HG02571 (cell line): Measurements from ENCODE around the gene HEATR5B.

ENCODE experiments used
- ATAC-seq: cut with Tn5 transposase; IDR thresholded peaks from one replicate; pipeline ENCODE4 v1.9.1; 2021; ENCODE audit warnings: mild to moderate bottlenecking, moderate library complexity; ENCODE audit not compliant: unreplicated experiment

The HEATR5B gene

DNA sequence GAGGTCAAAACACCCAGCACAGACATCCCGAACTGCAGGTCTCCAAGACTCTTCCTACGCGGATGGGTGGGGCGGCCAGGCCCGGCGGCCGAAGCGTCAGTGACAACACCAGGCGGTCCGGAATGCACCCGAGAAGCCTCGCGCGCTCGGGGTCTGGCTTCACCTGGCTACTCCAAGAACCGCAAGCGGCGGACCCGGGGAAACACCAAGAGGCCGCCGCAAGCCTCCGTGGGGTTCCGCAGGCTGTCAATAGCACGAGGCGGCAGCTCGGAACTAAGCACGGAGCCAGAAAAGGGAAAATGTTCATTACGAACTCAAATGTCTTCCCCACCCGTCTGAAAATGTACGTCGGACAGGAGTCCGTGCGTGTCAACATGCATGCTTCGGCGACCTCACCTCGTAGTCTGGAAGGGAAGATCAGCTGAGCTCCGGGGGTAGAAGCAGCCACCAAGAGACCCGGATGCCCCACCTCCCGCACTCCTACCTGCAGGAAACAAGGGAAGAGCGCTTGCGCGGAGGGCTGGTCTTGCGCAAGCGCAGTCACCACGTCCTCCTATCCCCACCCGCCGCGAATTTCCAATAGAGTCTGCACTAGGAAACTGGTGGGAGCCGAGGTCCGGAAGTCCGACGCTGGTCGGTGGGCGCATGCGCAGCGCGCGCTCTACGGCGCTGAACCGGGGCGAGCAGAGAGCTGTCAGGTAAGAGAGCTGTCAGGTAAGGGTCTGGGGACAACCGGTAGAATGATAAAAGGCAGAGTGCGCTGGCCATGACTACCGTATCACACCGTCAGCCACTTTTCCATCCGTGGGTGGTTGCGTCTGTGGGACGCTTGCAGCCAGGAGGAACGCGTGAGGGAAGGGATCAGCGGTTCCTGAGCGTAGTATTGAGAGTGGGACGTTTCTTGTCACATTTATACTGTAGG, at the start of gene HEATR5B, which contains the start of gene GPATCH11:
Gene HEATR5B (minus strand): TSS at position 500 of the 922 bp plus-strand sequence. CDS start 958 bp downstream, outside the sequence.
Gene GPATCH11 (plus strand): TSS at position 646 of the 922 bp plus-strand sequence. CDS start 3,864 bp downstream, outside the sequence.
- peak; percentile 88 for ATAC-seq

DNA sequence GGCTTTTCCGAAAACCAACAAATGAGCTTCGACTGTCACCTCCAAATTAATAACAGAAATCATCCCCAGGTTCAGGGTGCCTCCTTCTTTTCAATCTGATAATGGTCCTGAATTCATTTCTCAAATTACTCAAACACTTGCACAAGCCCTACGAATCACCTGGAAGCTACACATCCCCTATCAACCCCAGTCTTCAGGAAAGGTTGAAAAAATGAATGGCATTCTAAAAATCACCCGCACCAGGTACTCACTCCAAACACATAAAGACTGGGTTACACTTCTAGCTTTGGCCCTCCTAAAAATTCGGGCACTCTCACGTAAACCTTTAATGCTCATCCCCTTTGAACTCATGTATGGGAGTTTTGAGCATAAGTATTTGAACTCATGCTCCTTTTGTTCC, 48.7 kb upstream of the HEATR5B start:
- no peak for ATAC-seq

DNA sequence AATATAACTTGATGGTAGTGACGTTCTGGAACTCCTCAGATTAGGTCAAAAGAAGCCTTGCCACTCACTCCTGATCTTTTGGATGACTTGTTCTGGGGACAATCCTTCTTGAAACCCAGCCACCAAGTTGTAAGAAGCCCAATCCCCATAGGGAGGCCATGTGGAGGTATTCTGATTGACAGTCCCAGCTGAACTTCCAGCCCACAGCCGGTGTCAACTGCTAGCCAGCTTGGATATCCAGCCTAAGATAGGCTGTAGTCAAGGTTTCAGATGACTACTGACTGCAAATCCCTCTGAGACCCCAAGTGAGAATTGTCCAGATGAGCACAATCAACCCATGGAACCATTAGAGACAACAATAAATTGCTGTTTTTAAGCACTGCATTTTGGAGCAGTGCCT, 41.2 kb upstream of the HEATR5B start:
- no peak for ATAC-seq

DNA sequence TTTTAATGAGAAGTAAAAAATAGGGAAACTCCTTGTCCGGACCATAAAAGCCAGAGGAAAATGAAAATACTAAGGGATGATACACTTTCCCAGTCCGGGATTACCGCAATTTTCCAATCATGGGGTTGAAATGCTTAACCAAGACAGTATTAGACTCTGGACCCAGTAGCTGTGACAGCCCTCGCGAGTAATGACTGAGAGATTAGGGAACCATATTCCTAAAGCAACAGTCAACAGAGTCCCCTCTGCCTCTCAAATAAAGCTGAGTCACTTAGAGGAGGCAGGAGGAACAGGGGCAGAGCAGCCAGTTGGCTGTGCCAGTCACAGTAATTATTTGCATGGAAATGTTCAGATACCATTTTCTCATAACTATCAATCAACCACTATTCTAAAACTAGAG, 35.0 kb upstream of the HEATR5B start:
- no peak for ATAC-seq

DNA sequence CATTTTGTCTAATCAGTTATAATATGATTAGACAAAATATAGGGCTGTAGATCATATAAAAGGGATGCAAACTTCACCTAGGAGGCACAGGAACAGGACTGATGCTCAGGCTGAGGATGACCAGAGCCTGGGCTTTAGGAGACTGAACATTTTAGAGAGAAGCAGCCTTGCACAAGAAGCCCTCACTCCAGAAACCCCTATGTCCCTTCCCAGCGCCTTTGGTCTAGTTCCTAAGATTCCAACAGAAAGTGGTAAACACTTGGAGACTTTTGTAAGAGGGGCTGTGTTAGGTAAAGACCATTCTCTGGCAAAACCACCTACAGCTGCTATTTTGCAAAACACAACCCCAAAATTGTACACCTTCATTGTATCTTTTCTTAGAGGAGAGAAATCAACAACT, 33.4 kb upstream of the HEATR5B start:
- ATAC-seq: no peak

DNA sequence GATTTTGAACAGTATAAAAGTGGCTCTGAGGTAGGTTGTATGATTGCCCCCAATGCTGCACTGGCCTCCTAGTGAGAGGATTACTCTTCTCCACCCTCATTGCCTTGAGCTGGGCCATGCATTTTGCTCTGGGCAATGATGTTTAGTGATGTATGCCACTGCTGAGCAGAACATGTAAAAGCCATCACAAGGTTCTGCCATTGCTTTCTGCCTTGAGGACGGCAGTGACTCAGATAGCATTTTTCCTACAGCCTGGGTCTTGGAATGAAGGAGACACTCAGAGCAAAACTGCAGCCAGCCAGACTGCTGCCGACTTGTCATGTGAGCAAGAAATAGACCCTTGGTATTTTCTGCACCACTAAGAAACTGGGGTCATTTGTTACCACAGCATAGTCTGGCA, 27.8 kb upstream of the HEATR5B start:
- no peak for ATAC-seq

DNA sequence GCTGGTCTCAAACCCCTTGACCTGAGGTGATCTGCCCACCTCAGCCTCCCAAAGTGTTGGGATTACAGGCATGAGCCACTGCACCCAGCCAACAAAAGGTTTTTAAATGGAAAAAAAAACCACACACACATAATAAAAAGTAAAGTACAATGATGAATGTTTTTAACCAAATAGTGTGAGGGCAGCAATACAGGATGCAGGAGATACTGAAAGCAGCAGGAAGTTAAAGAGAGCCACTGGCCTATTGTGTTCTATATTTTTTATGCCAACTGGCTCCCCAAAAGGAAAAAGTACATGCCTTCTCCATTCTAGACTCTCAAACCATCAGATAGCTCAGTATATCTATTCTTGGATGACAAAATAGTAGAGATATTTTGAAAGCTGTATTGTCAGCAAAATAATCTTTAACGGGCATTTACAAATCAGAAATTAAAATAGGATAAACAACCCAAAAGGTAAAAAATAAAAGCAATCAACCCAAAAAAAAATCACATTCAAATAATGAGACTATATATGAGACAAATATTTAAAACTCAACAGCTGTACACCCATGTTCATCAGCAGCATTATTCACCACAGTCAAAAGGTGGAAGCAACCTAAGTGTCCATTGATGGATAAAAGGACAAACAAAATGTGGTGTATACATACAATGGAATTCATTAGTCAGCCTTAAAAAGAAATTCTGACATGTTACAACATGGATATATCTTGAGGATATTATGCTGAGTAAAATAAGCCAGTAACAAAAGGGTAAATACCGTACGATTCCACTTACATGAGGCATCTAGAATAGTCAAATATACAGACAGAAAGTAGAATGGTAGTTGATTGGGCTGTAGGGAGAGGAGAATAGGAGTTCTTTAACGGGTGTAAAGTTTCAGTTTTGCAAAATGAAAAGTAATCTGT, 26.4 kb upstream of the HEATR5B start:
- no peak for ATAC-seq

DNA sequence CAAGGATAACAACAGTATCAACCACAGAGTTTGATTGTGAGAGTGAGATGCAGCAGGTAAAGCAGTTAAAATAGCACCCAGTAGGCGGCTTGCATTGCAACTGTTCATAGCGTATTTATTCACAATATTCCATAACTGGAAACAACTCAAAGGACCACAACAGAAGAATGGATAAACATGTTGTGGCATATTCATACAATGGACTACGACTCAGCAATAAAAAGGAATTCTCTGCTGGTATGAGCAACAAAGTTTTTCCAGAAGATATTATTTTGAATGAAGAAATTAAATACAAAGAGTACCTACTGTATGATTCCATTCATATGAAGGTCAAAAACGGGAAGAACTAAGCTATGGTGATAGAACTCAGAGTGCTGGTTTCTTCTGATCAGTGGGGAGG, 25.4 kb upstream of the HEATR5B start:
- ATAC-seq: no peak

DNA sequence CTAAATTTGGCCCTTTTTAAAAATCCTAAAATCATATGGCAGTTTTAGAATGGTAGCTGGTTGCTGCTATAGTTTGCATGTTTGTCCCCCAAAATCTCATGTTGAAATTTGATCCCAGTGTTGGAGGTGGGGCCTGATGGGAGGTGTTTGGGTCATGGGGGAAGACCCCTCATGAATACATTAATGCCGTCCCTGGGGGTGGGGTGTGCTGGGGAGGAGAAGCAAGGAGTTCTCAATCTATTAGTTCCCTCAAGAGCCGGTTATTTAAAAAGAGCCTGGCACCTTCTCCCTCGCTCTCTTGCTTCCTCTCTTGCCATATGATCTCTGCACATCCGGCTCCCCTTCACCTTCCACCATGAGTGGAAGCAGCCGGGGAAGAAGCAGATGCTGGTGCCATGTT, 21.0 kb upstream of the HEATR5B start:
- no peak for ATAC-seq

DNA sequence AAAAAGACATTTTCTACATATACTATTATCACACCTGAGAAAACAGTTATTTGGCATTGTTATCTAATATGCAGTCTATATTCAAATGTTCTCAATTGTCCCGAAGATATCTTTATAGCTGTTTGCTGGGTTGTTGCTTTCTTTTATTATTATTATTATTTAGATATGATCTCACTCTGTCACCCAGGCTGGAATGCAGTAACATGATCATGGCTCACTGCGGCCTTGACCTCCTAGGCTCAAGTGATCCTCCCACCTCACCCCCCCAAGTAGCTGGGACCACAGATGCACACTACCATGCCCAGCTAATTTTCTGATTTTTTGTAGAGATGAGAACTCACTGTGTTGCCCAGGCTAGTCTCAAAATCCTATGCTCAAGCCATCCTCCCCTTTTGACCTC, 20.0 kb upstream of the HEATR5B start:
- ATAC-seq: no peak

DNA sequence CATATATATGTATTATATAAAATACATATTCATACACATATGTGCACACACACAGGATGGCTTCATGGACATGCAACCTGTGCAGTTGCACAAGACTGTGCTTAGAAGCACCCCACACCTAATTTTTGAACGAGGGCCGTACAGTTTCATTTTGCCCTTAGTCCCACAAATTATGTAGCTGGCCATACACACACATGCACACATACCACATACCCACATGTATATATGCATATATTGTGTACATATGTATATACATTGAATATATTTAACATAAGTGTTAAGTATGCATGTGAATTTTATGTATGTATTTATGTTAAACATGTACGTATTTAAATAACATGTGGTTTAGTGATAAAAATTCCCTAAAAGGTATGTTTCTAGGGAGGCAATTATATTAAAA, 18.4 kb upstream of the HEATR5B start:
- ATAC-seq: no peak

DNA sequence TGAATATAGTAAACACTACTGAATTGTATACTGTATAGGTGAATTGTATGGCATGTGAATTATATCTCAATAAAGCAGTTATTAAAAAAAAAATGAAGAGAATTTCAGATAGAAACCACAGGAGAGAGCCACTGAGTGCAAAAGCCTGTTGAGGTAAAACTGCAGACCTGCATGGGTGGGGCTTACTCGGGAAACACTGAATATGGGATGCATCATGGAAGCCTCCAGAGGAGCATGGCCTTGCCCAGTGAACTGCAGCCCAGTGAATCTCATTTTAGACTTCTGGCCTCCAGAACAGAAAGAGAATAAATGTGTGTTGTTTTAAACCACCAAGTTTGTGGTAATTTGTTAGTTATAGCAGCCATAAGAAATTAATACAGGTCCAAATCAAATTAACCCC, 15.9 kb upstream of the HEATR5B start:
- ATAC-seq: no peak

DNA sequence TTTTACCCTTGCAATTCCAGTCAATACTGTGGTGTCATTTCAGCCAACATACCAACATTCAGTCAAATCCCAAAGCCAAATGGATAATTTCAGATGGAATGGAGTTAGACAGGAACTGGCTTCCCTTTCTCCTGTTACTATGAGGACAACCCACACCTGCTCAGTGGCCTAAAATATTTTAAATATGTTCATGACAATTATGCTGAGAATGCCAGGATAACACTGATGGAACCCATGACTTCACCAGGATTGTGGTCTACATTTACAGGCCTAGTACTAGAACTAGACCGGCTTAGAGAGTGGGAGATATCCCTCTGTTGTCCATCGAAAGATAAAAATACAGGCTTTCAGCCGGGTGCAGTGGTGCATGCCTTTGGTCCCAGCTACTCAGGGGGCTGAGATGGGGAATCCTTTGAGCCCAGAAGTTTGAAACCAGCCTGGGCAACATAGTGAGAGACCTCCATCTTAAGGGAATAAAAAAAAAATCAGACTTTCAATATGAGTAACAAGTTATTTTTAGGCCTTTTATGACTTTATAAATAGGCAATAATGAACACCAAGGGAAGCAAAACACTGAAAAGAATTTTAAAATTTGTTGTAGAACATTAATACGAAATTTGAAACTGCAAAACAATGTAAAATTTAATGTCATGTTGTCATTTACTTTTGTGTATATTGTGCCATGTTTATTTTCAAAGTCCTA, 14.4 kb upstream of the HEATR5B start:
- ATAC-seq: no peak

DNA sequence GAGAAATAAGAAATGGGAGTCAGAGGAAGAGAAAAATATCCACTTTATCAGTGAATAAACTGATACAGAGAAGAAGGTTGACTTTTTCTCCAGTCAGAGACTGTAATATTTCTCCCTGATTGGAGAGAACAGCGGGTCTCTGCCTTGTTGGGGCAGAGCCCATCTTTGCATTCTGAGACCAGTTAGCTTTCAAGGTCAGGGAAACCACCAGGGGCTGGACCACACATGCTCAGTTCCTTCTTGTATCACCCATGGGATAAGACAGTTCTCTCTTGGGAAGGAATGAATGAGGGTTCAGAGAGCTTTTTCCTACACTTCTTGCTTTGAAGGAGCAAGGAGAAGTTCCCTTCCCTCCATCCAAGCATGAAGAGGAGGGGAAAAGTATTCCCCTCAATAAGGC, 12.4 kb upstream of the HEATR5B start:
- ATAC-seq: no peak

DNA sequence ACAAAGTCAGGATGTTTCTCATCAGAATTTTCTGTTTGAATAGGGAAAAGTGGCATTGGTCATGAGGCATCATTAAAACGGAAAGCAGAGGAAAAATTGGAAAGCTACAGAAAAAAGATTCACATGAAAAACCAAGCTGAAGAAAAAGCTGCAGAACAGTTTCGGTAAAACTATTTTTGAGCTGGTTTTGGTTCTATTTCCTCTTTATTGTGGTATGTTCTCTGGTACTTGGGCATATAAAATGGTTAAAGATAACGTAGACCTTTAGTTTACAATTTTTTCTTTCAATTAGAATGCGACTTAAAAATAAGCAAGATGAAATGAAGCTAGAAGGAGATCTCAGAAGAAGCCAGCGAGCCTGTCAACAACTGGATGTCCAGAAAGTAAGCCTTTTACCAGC, 7.7 kb upstream of the HEATR5B start:
- ATAC-seq: no peak

DNA sequence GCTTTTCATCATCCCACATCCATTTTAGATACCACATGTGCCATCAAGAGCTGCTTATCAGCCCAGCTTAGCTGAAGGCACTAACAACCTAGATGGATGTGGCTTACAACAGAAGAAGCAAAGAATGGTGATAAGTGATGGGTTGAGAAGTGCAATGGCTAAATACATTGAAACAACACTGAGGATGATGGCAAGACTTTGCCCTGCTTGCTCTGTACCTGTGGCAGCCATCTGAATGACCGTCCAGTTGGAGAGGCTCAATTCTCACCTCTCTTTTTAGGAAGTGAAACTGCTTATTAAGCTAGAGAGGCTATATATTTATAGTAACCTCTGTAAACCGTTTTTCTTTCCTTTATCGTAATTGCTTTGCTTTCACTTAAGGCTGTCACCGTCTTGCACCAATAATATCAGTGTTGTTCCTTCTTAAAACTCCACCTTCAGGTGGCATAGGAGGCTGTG, 5.9 kb upstream of the HEATR5B start:
- ATAC-seq: peak; percentile 80

DNA sequence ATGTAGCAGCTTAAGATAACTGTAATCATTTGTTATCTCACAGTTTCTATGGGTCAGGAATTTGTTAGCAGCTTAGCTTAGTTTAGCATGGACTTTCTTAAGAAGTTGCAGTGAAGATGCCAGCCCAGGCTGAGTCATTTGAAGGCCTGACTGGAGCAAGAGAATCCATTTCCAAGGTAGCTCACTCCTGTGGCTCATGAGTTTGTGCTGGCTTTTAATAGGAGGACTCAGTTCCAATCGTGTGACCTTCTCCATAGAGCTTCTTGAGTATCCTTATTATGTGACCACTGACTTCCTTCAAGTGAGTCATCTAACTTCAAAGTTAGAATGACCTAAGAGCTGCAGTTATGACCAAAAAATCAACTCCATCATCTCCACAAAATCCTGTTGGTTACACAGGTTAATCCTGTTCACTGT, 1.6 kb upstream of the HEATR5B start:
- no peak for ATAC-seq

DNA sequence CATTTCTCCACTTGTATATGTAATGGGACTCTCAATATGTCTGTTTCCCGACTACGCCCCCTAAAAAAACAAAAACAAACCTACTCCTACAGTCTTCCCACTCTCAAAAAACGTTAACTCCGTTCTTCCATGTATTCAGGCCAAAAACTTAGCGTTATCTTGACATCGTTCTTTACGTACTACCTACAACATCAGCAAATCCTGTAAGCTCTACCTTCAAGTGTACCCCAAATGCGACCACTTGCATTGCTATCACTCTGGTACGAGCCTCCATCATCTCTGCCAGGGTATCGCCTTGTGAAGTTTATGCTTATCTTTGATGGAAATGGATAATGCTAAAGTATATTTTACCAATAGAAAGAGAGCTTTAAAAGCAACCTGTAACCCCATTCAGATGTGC, 625 bp upstream of the HEATR5B start:
- no peak for ATAC-seq

DNA sequence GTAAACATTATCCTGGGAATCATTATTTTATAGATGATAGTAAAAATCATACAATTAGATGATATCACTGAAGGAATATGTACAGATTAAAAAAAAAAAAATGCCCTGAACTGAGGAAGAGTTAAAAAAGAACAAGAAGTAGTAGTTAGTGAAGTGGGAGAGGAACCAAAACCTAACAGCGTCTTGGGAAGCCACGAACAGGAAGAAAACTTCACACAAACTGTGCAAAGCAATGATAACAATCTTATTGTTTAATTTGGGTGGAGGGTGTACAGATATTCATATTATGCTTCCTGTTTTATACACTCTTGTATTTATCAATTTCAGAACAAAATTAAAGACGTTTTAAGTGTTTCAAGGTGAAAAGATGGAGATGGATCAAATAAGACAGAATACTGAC, 3.5 kb downstream of the HEATR5B start:
- ATAC-seq: no peak

DNA sequence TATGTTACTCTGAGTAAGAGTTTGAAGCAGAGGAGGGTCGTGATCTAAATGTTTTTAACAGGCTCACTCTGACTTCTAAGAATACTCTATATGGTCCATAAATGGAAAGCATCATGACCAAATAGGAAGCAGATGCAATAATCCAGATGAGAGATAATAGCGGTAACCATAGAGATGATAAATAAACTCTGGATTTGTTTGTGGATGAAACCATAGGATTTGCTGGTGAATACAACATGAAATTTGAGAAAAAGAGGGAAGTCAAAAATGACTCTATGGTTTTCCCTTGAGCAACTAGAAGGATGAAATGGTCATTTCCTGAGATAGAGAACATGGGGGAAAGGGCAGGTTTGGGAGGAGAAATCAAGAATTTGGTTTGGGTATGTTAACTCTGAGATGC, 3.9 kb downstream of the HEATR5B start:
- no peak for ATAC-seq

DNA sequence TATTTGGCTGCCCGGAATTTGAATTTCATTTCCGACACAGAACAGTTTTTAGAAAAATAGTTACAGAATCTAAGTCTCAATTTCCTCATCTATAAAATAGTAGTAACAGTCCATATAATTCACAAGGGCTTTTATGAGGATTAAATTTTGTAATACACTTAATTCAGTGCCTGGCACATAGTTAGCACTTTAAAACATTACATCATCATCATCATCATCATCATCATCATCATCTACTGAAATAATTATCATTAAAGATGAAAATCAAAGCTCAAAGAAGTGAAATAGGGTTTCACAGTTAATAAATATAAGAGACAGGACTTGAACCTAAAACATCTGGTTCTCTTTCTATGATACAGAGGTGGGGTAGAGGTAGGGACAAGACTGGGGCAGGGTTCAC, 13.2 kb downstream of the HEATR5B start:
- ATAC-seq: no peak
